DMS53 treated with DMSO at 0.1 percent for 48 hours (cell line): ENCODE measurements around the gene RGS10.

Source experiments
- DNase-seq: peaks from one replicate; lab custom pipeline; 2025; ENCODE audit not compliant: unreplicated experiment; lab: John Stamatoyannopoulos, UW

RGS10 gene

DNA sequence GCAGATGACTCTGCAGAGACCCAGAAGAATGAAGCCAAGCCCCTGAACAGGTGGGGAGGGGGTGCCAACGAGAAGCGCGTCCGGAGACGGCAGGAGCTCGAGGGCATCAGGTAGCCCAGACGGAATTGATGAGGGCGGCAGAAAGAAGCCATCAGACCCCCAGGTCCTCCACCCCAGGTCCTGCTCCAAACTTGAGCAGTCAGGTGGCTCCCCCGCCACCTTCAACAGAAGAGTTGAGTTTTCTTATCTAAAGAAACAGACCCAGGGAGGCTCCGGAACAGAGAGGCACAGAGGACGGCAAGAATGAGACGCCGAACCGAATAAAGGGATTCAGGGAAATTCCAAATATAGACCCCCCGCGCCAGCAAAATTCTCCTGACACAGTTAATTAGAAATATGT, 22.2 kb downstream of the RGS10 start:
- no peak for DNase-seq

DNA sequence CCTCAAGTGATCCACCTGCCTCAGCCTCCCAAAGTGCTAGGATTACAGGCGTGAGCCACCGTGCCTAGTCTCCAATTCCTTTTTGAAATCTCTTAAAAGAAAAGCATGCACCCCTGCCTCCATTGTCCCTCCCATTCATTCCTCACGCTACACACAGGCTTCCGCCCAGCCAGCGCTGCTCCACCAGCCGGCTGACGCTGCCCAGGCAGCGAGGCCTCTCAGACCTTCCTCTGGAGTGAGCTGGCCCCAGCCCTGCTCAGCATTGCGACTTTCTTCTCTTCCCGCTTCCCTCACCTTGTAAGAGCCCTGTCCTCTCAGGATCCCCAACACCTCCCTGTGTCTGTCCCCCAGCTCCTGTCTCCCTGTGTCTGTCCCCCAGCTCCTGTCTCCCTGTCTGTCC, 23.6 kb downstream of the RGS10 start:
- no peak for DNase-seq

GRCh38 chr10:119518176-119518575, 24.3 kb downstream of the RGS10 start:
- DNase-seq = no peak

DNA sequence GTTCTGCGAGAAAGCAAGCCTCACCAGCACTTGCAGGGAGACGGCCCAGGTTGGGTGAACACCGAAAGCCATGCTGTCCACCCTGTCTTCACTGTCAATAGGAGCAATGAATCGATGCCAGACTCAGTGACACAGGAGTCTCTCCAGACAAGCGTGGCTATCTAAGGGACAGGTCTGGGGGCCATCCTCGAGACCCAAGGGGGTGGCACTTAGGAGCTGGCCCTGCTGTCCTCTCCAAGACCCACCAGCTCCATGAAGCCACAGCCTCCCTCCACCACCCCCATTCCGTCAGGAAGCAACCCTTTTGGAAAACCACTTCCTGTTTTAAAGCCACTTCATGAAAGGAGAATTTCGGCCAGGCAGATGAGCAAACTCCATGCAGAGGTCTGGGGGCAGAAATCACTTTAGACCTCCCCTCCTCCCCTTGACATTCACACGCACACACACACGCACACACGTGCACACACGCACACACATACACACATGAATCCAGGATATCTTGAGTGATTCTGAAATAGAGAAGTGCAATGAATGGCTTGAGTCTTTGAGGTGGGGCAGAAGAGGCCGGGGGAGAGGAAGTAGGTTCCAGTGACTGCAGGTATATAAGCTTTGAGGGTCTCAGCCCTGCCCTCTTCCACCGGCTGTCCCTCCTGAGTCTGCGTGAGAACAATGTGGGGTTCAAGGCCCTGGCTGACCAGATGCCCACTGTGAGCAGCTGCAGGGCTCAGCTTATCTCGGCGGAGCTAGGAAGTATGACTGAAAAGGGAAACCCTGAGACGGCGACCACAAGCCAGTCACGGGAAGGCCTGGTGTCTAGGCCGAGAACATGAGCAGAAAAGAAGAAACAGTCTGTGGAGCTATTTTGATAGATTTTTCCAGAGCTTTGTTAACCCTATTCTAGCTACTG, 25.0 kb downstream of the RGS10 start:
- DNase-seq = no peak

- DNase-seq = no peak
Measured at GRCh38 chr10:119516381-119517234, 25.9 kb downstream of the RGS10 start.

DNA sequence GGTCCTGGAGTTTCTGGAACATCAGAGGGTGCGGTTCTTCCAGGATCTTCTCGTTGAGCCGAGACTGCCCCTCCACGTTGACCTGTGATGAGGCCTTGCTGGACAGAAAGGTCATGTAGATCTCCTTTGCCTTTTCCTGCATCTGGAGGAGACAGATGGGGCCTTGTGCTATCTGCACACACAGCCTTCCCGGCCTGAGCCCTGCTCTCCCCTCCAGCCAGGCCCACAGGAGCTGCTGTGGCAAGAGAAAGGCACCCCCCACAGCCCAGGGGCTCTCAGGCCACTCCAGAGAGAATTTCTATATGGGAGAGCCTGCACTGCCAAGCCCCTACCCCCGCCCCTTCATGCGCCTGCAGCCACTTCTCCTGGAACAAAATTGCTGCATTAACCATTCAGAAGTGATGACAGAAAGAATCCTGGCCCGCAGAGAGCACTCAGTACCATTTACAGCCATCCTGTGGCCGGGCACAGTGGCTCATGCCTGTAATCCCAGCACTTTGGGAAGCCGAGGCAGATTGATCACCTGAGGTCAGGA, 26.9 kb downstream of the RGS10 start:
- DNase-seq = no peak

DNA sequence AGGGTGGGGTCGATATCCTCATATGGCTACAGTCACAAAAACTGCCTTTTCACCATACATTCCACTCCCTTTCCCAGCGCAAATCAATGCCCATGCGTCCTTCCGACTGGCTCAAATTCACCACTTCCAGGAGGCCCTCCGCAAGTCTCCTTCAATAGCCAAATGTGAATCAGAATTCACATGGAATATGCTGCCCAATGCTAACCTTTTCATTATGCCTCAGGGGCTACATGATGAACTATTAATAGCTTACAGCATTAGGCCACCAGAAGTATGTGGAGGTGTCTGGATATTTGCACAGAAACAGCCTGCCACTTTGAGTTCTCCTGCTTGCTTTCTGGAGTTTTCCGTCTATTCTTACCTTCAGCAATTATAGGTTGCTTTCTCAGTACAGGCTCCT, 27.7 kb downstream of the RGS10 start:
- DNase-seq = no peak

GRCh38 chr10:119511828-119512515, 30.5 kb downstream of the RGS10 start:
- DNase-seq = no peak

DNA sequence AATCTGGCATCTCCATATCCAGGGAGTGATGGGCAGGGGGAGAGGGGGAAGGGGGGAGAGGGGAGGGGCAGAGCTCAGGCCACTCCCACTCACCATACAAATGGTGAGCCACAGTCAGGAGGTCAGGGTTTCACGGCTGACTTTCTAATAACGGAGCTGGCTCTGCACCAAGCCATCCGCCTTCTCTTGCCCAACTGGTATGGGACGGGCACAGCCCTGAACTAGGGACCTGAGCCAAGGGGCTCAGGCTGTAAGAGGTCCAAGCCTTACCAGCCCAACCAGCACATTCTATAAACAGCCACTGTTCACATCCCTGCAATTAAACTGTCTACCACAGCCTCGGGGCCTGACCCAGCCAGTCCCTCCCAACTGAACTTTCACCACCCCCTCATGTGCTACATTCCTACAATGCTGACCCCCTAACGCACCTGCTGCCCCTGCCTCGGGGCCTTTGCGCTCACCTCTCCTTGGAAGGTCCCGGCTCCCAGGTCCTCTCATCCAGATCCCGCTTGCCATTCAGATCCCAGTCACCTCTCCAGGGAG, 32.5 kb downstream of the RGS10 start:
- DNase-seq = no peak

- DNase-seq = no peak
Measured at GRCh38 chr10:119507115-119507514, 35.4 kb downstream of the RGS10 start.

DNA sequence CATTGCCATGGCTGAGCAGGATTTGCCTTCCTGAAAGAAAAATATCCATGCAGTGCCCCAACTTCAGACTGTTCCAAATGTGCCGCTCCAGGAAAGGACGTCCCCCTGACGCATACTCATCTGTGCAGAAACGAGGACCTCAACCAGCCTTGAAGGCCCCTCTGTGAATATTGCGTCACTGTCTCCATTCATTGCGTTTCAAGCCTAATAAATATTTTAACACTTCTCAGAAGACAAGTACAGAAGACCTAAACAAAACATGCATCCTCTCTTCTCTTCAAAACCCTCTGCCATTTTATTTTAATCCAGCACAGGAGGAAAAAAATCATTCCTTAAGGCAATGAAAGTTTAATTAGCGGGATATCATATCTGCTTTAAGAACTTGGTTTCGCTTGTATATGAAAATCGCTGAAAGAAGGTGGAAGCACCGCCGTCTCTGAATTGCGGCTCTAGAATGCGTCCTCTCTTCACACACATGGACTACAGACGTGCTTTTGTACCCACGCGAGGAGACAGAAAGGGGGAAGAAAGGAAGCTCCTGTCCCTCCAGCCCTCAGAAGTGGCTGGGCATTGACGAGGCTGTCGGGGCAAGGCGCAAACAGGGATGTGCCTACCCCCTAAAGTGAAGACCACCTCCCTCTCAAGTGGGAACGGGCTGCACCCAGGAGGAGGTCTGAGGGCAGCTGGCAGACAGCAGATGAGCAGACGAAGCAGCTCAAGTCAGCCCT, 36.8 kb downstream of the RGS10 start:
- DNase-seq = no peak

DNA sequence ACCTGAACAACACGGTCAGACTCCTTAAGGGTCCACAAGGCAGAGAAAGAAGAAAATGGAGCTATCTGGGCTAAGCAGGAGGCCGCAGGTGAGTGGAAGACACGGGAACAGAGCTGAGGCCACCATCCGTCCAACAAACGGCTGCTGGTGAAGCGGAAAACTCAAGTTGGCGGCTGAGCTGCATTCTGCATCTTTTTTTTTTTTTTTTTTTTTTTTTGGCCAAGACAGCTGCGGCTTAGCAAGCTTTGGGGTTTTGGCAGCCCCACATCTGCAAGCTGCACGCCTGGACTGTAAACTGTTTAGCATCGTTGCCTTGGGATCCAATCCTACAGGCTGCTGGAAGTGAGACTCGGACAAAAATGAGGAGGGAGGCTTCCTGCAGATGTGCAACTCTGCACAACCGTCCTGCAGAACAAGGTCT, 37.4 kb downstream of the RGS10 start:
- no peak for DNase-seq

GRCh38 chr10:119504651-119505050, 37.9 kb downstream of the RGS10 start:
- DNase-seq = no peak

DNA sequence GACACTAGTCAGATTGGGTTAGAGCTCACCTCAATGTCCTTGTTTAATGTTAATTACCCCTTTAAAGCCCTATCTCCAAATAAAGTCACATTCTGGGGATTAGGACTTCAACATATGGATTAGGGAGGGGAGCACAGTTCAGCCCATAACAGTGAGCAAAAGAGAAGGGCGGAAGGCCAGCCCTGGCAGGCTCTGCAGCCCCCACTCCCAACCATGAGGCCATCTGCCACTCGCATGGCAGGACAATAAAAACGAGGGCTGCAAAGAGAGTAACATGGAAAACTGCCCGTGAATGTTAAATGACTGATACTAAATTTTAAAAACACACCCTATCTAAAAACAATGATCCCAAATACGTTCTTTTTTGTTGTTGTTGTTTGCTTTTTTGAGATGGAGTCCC, 38.7 kb downstream of the RGS10 start:
- DNase-seq = no peak

- no peak for DNase-seq
Measured at GRCh38 chr10:119502618-119503155, 39.8 kb downstream of the RGS10 start.

GRCh38 chr10:119502209-119502608, 40.3 kb downstream of the RGS10 start:
- no peak for DNase-seq

DNA sequence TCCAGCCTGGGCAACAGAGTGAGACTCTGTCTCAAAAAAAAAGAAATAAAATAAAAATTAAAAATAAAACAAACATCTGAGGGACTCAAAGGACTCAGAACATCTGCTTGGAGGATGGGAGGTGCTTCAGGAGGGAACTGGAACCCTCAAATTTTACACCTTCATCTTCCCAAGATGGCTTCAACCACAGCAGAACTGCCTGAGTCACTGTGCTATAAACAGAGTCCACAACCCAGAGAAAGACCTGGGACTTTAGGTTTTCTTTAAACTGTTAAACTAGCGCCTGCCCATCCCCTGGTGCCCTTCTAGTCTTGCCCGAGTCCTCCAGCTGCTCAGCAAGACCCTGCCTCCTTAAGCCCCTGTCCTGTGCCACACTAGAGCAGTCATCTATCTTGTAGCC, 40.8 kb downstream of the RGS10 start:
- DNase-seq = no peak

DNA sequence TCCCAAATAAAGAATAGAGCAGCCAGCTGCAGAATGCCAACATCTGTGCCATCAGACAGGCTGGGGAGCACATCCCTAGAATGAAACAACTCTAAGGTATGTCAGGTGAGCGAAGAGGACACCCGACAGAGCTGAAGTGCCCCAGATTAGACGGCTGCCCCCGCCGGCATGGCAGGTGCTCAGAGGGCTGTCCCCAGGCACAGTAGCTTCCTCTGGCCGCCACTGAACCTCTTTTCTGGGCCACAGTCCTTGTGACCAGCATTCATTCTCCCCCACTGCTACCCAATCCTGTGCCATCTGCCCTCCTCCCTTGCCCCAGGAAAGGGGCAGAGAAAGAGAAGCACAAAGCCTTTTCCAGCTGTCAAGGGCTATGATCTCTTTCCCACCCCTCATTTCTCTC, 41.7 kb downstream of the RGS10 start:
- DNase-seq = no peak

GRCh38 chr10:119500123-119500795, 42.3 kb downstream of the RGS10 start:
- no peak for DNase-seq

GRCh38 chr10:119499677-119500002, 42.9 kb downstream of the RGS10 start:
- no peak for DNase-seq
